Memory B cell (primary cell): ENCODE results near the gene ZSWIM4.
"Not testable (repeated sequence)": the region's sequence is repeated elsewhere in the genome, so short reads cannot be mapped to it uniquely, and the experiment has no call there.

Source experiments
- ATAC-seq: fragments of 150-1000 bp; cut with Tn5 transposase; 2 replicates; pipeline ENCODE4 v1.10.0; 2021; ENCODE audit warnings: low read depth, mild to moderate bottlenecking, moderate library complexity
- DNase-seq, 2 donors: peaks; one replicate each; pipeline ENCODE4 v3.0.0; 2022; ENCODE audit warnings: low spot score in 2 of 2
- H3K27ac Mint-ChIP-seq: one replicate; pipeline ENCODE4 v1.8.0; 2022; ENCODE audit warnings: mild to moderate bottlenecking, moderate library complexity, mixed read lengths
- H3K27me3 Mint-ChIP-seq: one replicate; pipeline ENCODE4 v1.8.0; 2022; ENCODE audit warnings: mixed read lengths
- H3K36me3 Mint-ChIP-seq: one replicate; pipeline ENCODE4 v1.8.0; 2022; ENCODE audit warnings: mild to moderate bottlenecking, mixed read lengths
- H3K4me1 Mint-ChIP-seq: one replicate; pipeline ENCODE4 v1.8.0; 2022; ENCODE audit warnings: mixed read lengths
- H3K4me3 Mint-ChIP-seq: one replicate; pipeline ENCODE4 v1.8.0; 2022; ENCODE audit warnings: mild to moderate bottlenecking, moderate library complexity, mixed read lengths
- H3K9me3 Mint-ChIP-seq: one replicate; pipeline ENCODE4 v1.8.0; 2022; ENCODE audit warnings: mixed read lengths

Gene ZSWIM4

DNA sequence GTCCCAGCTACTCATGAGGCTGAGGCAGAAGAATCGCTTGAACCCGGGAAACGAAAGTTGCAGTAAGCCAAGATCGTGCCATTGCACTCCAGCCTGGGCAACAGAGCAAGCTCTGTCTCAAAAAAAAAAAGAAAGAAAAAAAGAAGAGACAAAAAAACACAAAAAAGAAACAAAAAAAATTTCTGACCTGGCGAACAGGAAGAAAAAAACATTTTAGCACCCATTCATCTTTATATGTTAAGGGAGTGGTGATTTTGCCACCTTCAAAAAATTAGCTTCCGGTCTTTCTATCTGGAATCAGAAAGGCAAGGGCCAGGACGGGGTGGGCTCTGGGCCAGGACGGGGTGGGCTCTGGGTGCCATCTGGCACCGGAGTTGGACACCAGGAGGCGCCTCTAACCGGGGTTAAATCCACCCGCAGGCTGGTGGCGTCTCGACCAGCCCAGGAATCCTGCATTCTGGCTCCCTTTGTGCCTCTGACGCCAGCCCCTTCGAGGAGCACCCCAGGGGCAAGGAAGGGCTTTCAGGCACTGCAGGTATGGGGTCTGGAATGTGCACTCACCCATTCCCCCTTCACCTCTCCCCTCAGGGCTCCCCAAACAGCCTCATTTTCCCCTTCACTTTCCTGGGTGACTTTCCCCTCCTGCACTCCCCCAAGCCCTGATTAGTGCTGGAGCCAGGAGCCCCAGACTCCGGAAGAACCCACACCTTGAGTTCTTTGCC is 10.4 kb upstream of the ZSWIM4 start:
- H3K4me1 Mint-ChIP-seq = peaks cover 26% of the 10 kb centered on the region
- H3K27me3 Mint-ChIP-seq = no peaks in the 10 kb centered on the region
- DNase-seq (peak; percentile 54 to 62), ATAC-seq (peak; percentile 59)
- no peaks in the 10 kb centered on the region for H3K36me3 Mint-ChIP-seq
- H3K27ac Mint-ChIP-seq = peak overlapping the region; percentile 73
- no peaks in the 10 kb centered on the region for H3K9me3 Mint-ChIP-seq
- peak overlapping the region; percentile 74 for H3K4me3 Mint-ChIP-seq

- H3K9me3 Mint-ChIP-seq = no peaks in the 10 kb centered on the region
- H3K4me1 Mint-ChIP-seq = peaks cover 24% of the 10 kb centered on the region
- DNase-seq (no peak), ATAC-seq (peak; percentile 24)
- peak overlapping the region; percentile 68 for H3K27ac Mint-ChIP-seq
- peak overlapping the region; percentile 68 for H3K4me3 Mint-ChIP-seq
- H3K27me3 Mint-ChIP-seq = no peaks in the 10 kb centered on the region
- no peaks in the 10 kb centered on the region for H3K36me3 Mint-ChIP-seq
These were observed 6.3 kb upstream of the ZSWIM4 start for GRCh38 chr19:13788991-13789390.

DNA sequence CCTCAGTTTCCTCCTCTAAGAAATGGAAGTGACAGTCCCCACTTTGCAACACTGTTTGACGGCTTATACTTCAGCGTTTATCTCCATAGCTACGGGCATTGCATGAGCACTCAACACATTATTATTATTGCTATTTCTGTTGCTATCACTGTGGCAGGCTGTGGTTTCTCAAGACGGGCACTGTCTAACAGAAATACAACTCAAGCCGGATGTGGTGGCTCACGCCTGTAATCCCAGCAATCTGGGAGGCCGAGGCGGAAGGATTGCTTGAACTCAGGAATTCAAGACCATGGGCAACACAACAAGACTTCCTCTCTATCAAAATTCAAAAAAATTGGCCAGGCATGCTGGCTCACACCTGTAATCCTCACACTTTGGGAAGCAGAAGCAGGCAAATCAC is 4.9 kb upstream of the ZSWIM4 start:
- DNase-seq (no peak), ATAC-seq (peak; percentile 11)
- Mint-ChIP-seq H3K27ac (peak overlapping the region; percentile 88), H3K4me3 (peak overlapping the region; percentile 44), H3K9me3 (no peaks in the 10 kb centered on the region), H3K27me3 (no peaks in the 10 kb centered on the region), H3K36me3 (no peaks in the 10 kb centered on the region), H3K4me1 (peaks cover 22% of the 10 kb centered on the region)

DNA sequence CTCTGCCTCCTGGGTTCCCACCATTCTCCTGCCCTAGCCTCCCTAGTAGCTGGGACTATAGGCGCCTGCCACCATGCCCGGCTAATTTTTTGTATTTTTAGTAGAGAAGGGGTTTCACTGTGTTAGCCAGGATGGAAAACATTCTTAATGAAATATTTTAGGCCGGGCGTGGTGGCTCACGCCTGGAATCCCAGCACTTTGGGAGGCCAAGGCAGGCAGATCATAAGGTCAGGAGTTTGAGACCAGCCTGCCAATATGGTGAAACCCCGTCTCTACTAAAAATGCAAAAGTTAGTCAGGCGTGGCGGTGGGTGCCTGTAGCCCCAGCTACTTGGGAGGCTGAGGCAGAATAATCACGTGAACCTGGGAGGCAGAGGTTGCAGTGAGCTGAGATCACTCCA is 1.9 kb upstream of the ZSWIM4 start:
- not testable (repeated sequence) for H3K36me3 Mint-ChIP-seq, H3K4me3 Mint-ChIP-seq, DNase-seq, H3K27ac Mint-ChIP-seq, H3K27me3 Mint-ChIP-seq, H3K9me3 Mint-ChIP-seq, ATAC-seq
- peaks cover 29% of the 10 kb centered on the region for H3K4me1 Mint-ChIP-seq

DNA sequence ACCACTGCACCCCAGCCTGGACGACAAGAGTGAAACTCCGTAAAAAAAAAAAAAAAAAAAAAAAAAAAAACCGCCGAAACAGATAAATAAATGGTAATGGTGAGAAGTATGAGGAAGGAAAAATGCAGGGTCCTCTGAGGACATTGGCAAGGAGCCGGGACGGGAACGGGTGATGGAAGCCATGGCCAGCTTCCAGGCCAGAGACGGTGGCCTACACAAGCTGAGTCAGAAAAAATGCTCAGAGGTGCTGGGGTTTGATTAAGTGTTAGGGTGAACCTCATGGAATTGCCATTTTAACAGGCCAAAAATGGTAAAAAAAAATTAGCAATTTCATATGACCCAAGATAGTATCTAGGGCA is 866 bp upstream of the ZSWIM4 start:
- DNase-seq = no peak
- Mint-ChIP-seq H3K27me3 (no peaks in the 10 kb centered on the region), H3K36me3 (no peaks in the 10 kb centered on the region)

DNA sequence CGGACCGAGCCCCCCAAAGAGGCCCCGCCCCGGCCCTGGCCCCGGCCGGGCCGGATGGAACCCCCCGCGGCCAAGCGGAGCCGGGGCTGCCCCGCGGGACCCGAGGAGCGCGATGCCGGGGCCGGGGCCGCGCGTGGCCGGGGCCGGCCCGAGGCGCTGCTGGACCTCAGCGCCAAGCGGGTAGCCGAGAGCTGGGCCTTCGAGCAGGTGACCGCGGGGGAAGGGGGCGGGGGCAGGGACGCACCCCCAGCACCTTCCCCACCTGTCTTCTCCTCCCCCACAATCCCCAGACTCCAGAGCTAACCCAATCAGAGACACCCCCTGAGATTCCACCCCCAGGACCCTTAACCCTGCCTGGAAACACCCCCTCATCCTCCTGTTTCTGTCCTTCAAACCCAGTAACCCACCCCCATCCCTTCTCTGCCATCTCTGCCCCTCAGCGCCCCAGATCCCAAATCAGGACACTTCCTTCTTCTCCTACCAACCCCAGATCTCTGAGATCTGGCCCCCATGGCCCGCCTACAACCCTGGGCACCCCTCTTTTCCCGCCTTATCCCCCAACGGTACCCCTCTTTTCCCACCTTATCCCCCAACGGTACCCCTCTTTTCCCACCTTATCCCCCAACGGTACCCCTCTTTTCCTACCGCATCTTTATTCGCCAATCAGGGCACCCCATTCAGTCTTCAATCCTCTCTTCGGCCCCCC is 505 bp downstream of the ZSWIM4 start:
- H3K36me3 Mint-ChIP-seq = no peaks in the 10 kb centered on the region
- ATAC-seq (peak; percentile 23), DNase-seq (no peak)
- no peaks in the 10 kb centered on the region for H3K27me3 Mint-ChIP-seq
- H3K9me3 Mint-ChIP-seq = no peaks in the 10 kb centered on the region
- H3K27ac Mint-ChIP-seq = peak overlapping the region; percentile 88
- peak overlapping the region; percentile 89 for H3K4me3 Mint-ChIP-seq
- peaks cover 18% of the 10 kb centered on the region for H3K4me1 Mint-ChIP-seq

More for the DNA sequence above, 866 bp upstream of the ZSWIM4 start:
- H3K27ac Mint-ChIP-seq = peak overlapping the region; percentile 88
- ATAC-seq = no peak
- H3K4me1 Mint-ChIP-seq = peaks cover 25% of the 10 kb centered on the region
- H3K4me3 Mint-ChIP-seq = peak overlapping the region; percentile 94
- H3K9me3 Mint-ChIP-seq = no peaks in the 10 kb centered on the region

- DNase-seq (no peak), ATAC-seq (no peak)
- Mint-ChIP-seq H3K27me3 (no peaks in the 10 kb centered on the region), H3K4me1 (peaks cover 18% of the 10 kb centered on the region), H3K36me3 (peaks cover 6% of the 10 kb centered on the region), H3K4me3 (peak overlapping the region; percentile 89), H3K27ac (peak overlapping the region; percentile 88), H3K9me3 (no peaks in the 10 kb centered on the region)
These were observed 1.2 kb downstream of the ZSWIM4 start for GRCh38 chr19:13796301-13797057.

DNA sequence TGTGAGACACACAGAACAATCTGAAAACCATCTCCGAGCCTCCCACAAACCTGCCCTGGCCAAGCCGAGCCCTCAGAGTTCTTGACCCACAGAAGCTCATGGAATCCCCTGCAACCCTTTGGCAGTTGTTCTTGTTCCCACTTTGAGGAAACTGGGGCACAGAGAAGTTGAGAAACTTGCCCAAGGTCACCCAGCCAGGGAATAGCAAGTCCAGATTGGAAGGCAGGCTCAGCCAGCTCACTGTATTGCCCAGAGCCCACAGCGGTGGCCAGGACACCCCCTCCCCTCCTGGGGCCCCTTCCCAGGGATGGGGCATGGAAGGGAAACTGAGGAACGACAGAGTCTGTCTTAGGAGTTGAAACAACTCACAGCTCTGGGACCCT is 1.8 kb downstream of the ZSWIM4 start:
- Mint-ChIP-seq H3K27ac (no peak overlapping the region), H3K27me3 (no peaks in the 10 kb centered on the region), H3K36me3 (peaks cover 6% of the 10 kb centered on the region), H3K9me3 (no peaks in the 10 kb centered on the region), H3K4me1 (peaks cover 18% of the 10 kb centered on the region), H3K4me3 (peak overlapping the region; percentile 89)
- no peak for ATAC-seq
- no peak for DNase-seq

GRCh38 chr19:13797870-13798269 is 2.6 kb downstream of the ZSWIM4 start:
- Mint-ChIP-seq H3K27me3 (no peaks in the 10 kb centered on the region), H3K9me3 (no peaks in the 10 kb centered on the region), H3K36me3 (peaks cover 7% of the 10 kb centered on the region), H3K4me1 (peaks cover 18% of the 10 kb centered on the region), H3K4me3 (no peak overlapping the region), H3K27ac (no peak overlapping the region)
- ATAC-seq (no peak), DNase-seq (no peak)

- Mint-ChIP-seq H3K4me1 (peaks cover 15% of the 10 kb centered on the region), H3K27me3 (no peaks in the 10 kb centered on the region), H3K27ac (no peak overlapping the region), H3K36me3 (peaks cover 7% of the 10 kb centered on the region), H3K9me3 (no peaks in the 10 kb centered on the region), H3K4me3 (no peak overlapping the region)
- no peak for DNase-seq
- no peak for ATAC-seq
These were observed 4.4 kb downstream of the ZSWIM4 start for GRCh38 chr19:13799669-13800068.

DNA sequence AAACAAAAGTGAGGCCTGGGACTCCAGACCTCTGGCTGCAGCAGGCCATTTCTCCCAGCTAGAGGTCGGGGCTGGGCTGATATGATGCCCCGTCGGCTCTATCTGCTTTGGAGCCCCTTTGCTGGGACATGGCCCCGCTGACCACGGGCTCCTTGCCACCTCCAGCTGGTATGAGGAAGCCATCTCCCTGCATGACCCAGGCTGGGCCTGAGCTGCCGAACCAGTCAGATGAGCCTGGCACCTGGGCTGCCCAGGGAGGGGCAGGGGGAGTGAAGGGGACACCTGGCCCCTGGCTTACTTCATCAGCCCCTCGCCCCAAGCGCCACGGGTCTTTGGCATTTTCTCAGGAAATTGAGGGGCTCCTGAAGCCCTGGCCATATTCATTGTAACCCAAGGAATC is 7.8 kb downstream of the ZSWIM4 start:
- H3K27ac Mint-ChIP-seq = no peak overlapping the region
- H3K4me1 Mint-ChIP-seq = no peaks in the 10 kb centered on the region
- H3K4me3 Mint-ChIP-seq = no peak overlapping the region
- H3K9me3 Mint-ChIP-seq = no peaks in the 10 kb centered on the region
- H3K27me3 Mint-ChIP-seq = no peaks in the 10 kb centered on the region
- no peak for ATAC-seq
- H3K36me3 Mint-ChIP-seq = peaks cover 14% of the 10 kb centered on the region
- DNase-seq = no peak

GRCh38 chr19:13804830-13805683 is 9.8 kb downstream of the ZSWIM4 start:
- Mint-ChIP-seq H3K9me3 (no peaks in the 10 kb centered on the region), H3K27me3 (no peaks in the 10 kb centered on the region), H3K36me3 (peaks cover 14% of the 10 kb centered on the region), H3K4me3 (no peak overlapping the region), H3K27ac (no peak overlapping the region), H3K4me1 (no peaks in the 10 kb centered on the region)
- DNase-seq (no peak), ATAC-seq (no peak)

- ATAC-seq = no peak
- Mint-ChIP-seq H3K36me3 (peaks cover 9% of the 10 kb centered on the region), H3K4me1 (no peaks in the 10 kb centered on the region), H3K27ac (no peak overlapping the region), H3K27me3 (no peaks in the 10 kb centered on the region), H3K4me3 (no peak overlapping the region), H3K9me3 (no peaks in the 10 kb centered on the region)
- DNase-seq = no peak
These were observed 11.5 kb downstream of the ZSWIM4 start for GRCh38 chr19:13806728-13807127.
